Prostate gland (tissue), 2 donors: ENCODE data around the gene CADM4. TPM values are rescaled to one million over a fixed set of nuclear protein-coding genes. Genes with fewer than 3 reads are reported as not detected.
"Not testable (repeated sequence)": the region's sequence is repeated elsewhere in the genome, so short reads cannot be mapped to it uniquely, and the experiment has no call there.

Experiments
- DNase-seq: peaks from one replicate; pipeline ENCODE4 v3.0.0-alpha.2; 2019; ENCODE audit warnings: low spot score
- H3K27ac ChIP-seq, 2 donors: fragments of 200-600 bp; sonication (generic); 2 replicates each; pipeline ENCODE4 v1.5.1; 2017 to 2019
- H3K27me3 ChIP-seq: fragments of 200-600 bp; sonication (generic); replicated peaks from 2 replicates; pipeline ENCODE4 v1.5.1; 2019; ENCODE audit not compliant: insufficient read depth
- H3K36me3 ChIP-seq, 2 donors: fragments of 200-600 bp; sonication (generic); 1 replicate in 1 of 2; 2 replicates in 1 of 2; pipeline versions ENCODE4 v1.5.1 to v1.8.1; 2017 to 2019
- H3K4me1 ChIP-seq: fragments of 200-600 bp; sonication (generic); replicated peaks from 2 replicates; pipeline ENCODE4 v1.5.1; 2019
- H3K4me3 ChIP-seq, 2 donors: fragments of 200-600 bp; sonication (generic); 2 replicates each; pipeline ENCODE4 v1.5.1; 2017 to 2019
- H3K9me3 ChIP-seq: fragments of 200-600 bp; sonication (generic); 2 replicates; pipeline ENCODE4 v1.5.1; 2017
- CTCF ChIP-seq, 4 experiments: fragments of 200-600 bp in 2 of 4; fragments of 450-650 bp in 2 of 4; sonication (generic) in 2 of 4; IDR thresholded peaks; 1 replicate in 3 of 4; 2 replicates in 1 of 4; pipeline ENCODE4 v1.5.1; 2016 to 2019; ENCODE audit warnings: antibody characterized with exemption in 4 of 4, mild to moderate bottlenecking in 2 of 4, moderate library complexity in 2 of 4
- POLR2A ChIP-seq: fragments of 450-650 bp; IDR thresholded peaks from one replicate; pipeline ENCODE4 v1.6.1; 2016; ENCODE audit warnings: antibody characterized with exemption, mild to moderate bottlenecking
- POLR2AphosphoS5 ChIP-seq: sonication (generic); formaldehyde crosslinking; IDR thresholded peaks from one replicate; pipeline ENCODE4 v1.6.1; 2017; ENCODE audit warnings: antibody characterized with exemption
- WGBS: methylation state at CpG from one replicate; pipeline ENCODE4 v1.1.5; 2018; 5-methylcytosine and 5-hydroxymethylcytosine counted together
- intact Hi-C: fragments of 100-400 bp; cut with DNase I; formaldehyde crosslinking; loops from one replicate; pipeline ENCODE4 v1.14.2; 2022
- total RNA-seq, 2 donors: library from RNA; depleted of rRNA; stranded (reverse); fragments of >200 nt; gene quantifications; one replicate each; pipeline ENCODE4 v1.1.0, GENCODE V29; 2016

Gene CADM4
- total RNA-seq, 2 donors from 2014 or later, result 21.1 to 49.4 TPM

DNA sequence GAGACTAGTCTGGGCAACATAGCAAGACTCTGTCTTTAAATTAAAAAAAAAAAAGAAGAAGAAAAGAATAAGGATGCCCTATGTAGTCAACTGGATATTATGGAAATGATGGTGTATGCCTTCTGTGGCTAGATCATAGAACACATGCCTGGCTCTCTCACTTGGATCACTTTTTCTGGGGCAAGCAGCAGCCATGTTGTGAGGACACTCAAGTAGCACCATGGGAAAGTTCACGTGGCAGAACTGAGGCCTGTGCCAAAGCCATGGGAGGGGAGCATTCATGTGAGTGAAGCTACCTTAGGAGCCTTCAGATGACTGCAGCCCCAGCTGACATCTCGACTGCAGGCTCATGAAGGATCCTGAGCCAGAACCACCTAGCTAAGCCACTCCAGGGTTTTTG, 18.4 kb upstream of the CADM4 start:
- H3K36me3 ChIP-seq, result no peaks in the 10 kb centered on the region
- H3K27me3 ChIP-seq, result no peaks in the 10 kb centered on the region
- H3K27ac ChIP-seq, result no peak overlapping the region
- no peaks in the 10 kb centered on the region for H3K9me3 ChIP-seq
- H3K4me3 ChIP-seq, result no peak overlapping the region
- no peak for DNase-seq
- intact Hi-C loops, result loop anchor here (10.0 kb wide), 1 partner anchor 213 kb away; no protein-coding TSS in a partner anchor
- no peak for TF ChIP-seq CTCF (IDR thresholded peaks at IDR 0.05)
- H3K4me1 ChIP-seq, result no peaks in the 10 kb centered on the region
- 95% methylated on average over 2 of the region's 2 CpGs for WGBS

DNA sequence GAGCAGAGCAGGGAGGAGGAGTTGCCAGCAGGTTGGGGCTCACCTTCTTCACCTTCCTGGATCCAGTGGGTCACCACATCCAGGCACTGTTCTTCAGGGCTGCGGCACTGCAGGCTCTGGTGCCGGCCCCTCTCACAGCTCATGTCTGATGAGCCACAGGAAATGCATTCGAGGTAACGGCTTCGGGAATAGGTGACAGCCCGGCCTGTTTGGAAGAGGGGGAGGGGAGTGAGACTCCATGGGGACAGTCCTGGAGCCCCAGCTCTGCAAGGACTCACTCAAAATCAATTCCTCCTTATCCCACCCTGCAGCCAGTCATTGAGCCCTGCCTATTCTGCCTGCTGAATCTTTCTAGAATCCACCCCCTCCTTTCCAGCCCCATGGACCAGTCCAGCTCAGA, 16.8 kb upstream of the CADM4 start:
- no peaks in the 10 kb centered on the region for H3K27me3 ChIP-seq
- intact Hi-C loops, result loop anchor here (10.0 kb wide), 1 partner anchor 212 kb away; no protein-coding TSS in a partner anchor
- no peak overlapping the region for H3K27ac ChIP-seq
- H3K9me3 ChIP-seq, result no peaks in the 10 kb centered on the region
- TF ChIP-seq POLR2AphosphoS5 (no peak), POLR2A (no peak), CTCF (IDR thresholded peaks at IDR 0.05) (no peak)
- H3K4me3 ChIP-seq, result no peak overlapping the region
- no peak for DNase-seq
- no peaks in the 10 kb centered on the region for H3K36me3 ChIP-seq
- 90% methylated on average over 6 of the region's 6 CpGs for WGBS
- no peaks in the 10 kb centered on the region for H3K4me1 ChIP-seq

GRCh38 chr19:43652546-43652874, 12.9 kb upstream of the CADM4 start:
- WGBS, result 70% methylated on average over 5 of the region's 5 CpGs
- no peak overlapping the region for H3K27ac ChIP-seq
- H3K36me3 ChIP-seq, result no peaks in the 10 kb centered on the region
- H3K27me3 ChIP-seq, result no peaks in the 10 kb centered on the region
- H3K4me3 ChIP-seq, result no peak overlapping the region
- H3K4me1 ChIP-seq, result no peaks in the 10 kb centered on the region
- no peak for DNase-seq
- H3K9me3 ChIP-seq, result no peaks in the 10 kb centered on the region
- intact Hi-C loops, result loop anchor here (5.0 to 10.0 kb wide), 2 partner anchors 115 to 208 kb away; no protein-coding TSS in a partner anchor
- TF ChIP-seq CTCF (IDR thresholded peaks at IDR 0.05) (peak in 1 of 4 experiments; percentile 4), POLR2A (no peak)

DNA sequence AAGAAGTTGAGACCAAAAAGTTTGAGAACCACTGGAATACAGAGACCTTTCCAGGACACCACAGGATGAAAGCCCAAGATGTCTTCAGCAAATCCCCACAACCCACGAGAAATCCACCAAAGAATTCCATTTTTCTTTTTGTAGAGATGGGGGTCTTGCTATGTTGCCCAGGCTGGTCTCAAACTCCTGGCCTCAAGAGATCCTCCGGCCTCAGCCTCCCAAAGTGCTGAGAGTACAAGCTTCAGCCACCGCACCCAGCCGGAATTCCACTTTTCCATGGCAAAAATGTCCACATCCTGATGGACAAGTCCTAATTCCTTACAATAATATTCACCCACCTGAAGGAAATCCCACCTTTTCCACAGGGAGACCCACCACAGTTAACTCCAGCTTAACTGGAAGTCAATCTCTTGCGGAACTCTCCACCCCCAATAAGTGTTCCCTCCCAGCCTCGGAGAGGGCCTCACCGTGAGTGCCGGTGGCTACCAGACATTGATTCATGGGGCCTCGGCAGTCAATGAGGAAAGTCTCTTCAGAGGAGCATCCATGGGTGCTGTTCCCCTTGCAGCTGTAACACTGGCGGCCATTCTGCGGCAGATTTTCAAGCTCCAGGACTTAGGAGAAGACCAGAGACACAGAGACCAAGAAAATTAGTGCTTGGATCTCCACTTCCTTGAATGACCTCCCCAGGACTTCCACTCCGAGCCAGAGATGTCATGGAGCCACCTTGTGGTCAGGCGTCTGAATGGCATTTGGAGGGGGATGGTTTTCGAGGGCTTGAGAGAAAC, 12.3 kb upstream of the CADM4 start:
- DNase-seq, result peak; percentile 68
- no peak overlapping the region for H3K4me3 ChIP-seq
- H3K27me3 ChIP-seq, result no peaks in the 10 kb centered on the region
- no peaks in the 10 kb centered on the region for H3K36me3 ChIP-seq
- H3K27ac ChIP-seq, result peak overlapping the region in 1 of 2 donors; percentile 4
- TF ChIP-seq CTCF (IDR thresholded peaks at IDR 0.05) (peak; percentile 61 to 86 (median 75)), POLR2AphosphoS5 (peak; percentile 76), POLR2A (no peak)
- 63% methylated on average over 14 of the region's 14 CpGs for WGBS
- intact Hi-C loops, result loop anchor here (5.0 to 10.0 kb wide), 2 partner anchors 115 to 207 kb away; no protein-coding TSS in a partner anchor
- no peaks in the 10 kb centered on the region for H3K9me3 ChIP-seq
- no peaks in the 10 kb centered on the region for H3K4me1 ChIP-seq

DNA sequence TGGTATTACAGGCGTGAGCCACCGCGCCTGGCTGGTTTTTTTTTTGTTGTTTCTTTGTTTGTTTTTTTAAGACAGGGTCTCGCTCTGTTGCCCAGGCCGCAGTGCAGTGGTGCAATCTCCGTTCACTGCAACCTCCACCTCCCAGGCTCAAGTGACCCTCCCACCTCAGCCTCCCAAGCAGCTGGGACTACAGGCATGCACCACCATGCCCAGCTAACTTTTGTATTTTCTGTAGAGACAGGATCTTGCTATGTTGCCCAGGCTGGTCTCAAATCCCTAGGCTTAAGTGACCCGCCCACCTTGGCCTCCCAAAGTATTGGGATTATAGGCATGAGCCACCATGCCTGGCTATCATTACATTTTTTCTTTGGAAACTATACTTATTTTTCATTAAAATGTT, 10.6 kb upstream of the CADM4 start:
- H3K4me3 ChIP-seq, H3K27me3 ChIP-seq, H3K27ac ChIP-seq, H3K9me3 ChIP-seq, H3K4me1 ChIP-seq, H3K36me3 ChIP-seq, DNase-seq: not testable (repeated sequence)
- 91% methylated on average over 7 of the region's 7 CpGs for WGBS
- intact Hi-C loops, result loop anchor here (5.0 to 10.0 kb wide), 2 partner anchors 113 to 205 kb away; no protein-coding TSS in a partner anchor
